BLaER1 (cell line): Measurements from ENCODE around the gene PTPRG.
"Not testable (repeated sequence)": the region's sequence is repeated elsewhere in the genome, so short reads cannot be mapped to it uniquely, and the experiment has no call there.

ENCODE experiments used
- H3K27ac ChIP-seq: shearing (Covaris generic); formaldehyde crosslinking; 2 replicates; pipeline ENCODE4 v1.8.1; 2022
- H3K27me3 ChIP-seq: shearing (Covaris generic); formaldehyde crosslinking; 2 replicates; pipeline ENCODE4 v1.8.1; 2022
- H3K36me3 ChIP-seq: shearing (Covaris generic); formaldehyde crosslinking; 2 replicates; pipeline ENCODE4 v1.8.1; 2022
- H3K4me1 ChIP-seq: shearing (Covaris generic); formaldehyde crosslinking; 2 replicates; pipeline ENCODE4 v1.8.1; 2022
- H3K4me2 ChIP-seq: shearing (Covaris generic); formaldehyde crosslinking; 2 replicates; pipeline ENCODE4 v1.8.1; 2022
- H3K4me3 ChIP-seq: shearing (Covaris generic); formaldehyde crosslinking; 2 replicates; pipeline ENCODE4 v1.8.1; 2022
- H3K9ac ChIP-seq: shearing (Covaris generic); formaldehyde crosslinking; 2 replicates; pipeline ENCODE4 v1.8.1; 2022
- H3K9me3 ChIP-seq: shearing (Covaris generic); formaldehyde crosslinking; 2 replicates; pipeline ENCODE4 v1.8.1; 2022
- H4K20me1 ChIP-seq: shearing (Covaris generic); formaldehyde crosslinking; 2 replicates; pipeline ENCODE4 v1.8.1; 2022
- Cebpa-rat ChIP-seq: shearing (Covaris generic); IDR thresholded peaks from 2 replicates; pipeline ENCODE4 v1.8.1; 2022

The PTPRG gene

GRCh38 chr3:62024882-62025281 is 463.5 kb downstream of the PTPRG start:
- Histone ChIP-seq H3K27ac (no peak overlapping the region), H3K4me2 (no peak overlapping the region), H3K27me3 (no peaks in the 10 kb centered on the region), H3K4me3 (no peak overlapping the region), H3K4me1 (no peaks in the 10 kb centered on the region), H3K9ac (no peak overlapping the region), H3K36me3 (no peaks in the 10 kb centered on the region), H4K20me1 (no peaks in the 10 kb centered on the region), H3K9me3 (no peaks in the 10 kb centered on the region)
- TF ChIP-seq Cebpa-rat = no peak

- no peak overlapping the region for H3K4me3 ChIP-seq
- no peak overlapping the region for H3K9ac ChIP-seq
- no peak overlapping the region for H3K27ac ChIP-seq
- H3K4me2 ChIP-seq = no peak overlapping the region
- H3K27me3 ChIP-seq = no peaks in the 10 kb centered on the region
- H3K36me3 ChIP-seq = no peaks in the 10 kb centered on the region
- H3K4me1 ChIP-seq = no peaks in the 10 kb centered on the region
- no peaks in the 10 kb centered on the region for H4K20me1 ChIP-seq
- no peak for TF ChIP-seq Cebpa-rat
- H3K9me3 ChIP-seq = no peaks in the 10 kb centered on the region
These were observed 464.5 kb downstream of the PTPRG start for GRCh38 chr3:62025913-62026312.

- no peak for TF ChIP-seq Cebpa-rat
These were observed 465.9 kb downstream of the PTPRG start for GRCh38 chr3:62027241-62027640.

GRCh38 chr3:62027796-62028195 is 466.4 kb downstream of the PTPRG start:
- no peak overlapping the region for H3K9ac ChIP-seq
- H3K4me1 ChIP-seq = no peaks in the 10 kb centered on the region
- no peaks in the 10 kb centered on the region for H3K27me3 ChIP-seq
- H3K9me3 ChIP-seq = no peaks in the 10 kb centered on the region
- no peak for TF ChIP-seq Cebpa-rat
- H3K27ac ChIP-seq = no peak overlapping the region
- no peak overlapping the region for H3K4me2 ChIP-seq
- no peaks in the 10 kb centered on the region for H3K36me3 ChIP-seq
- H4K20me1 ChIP-seq = no peaks in the 10 kb centered on the region
- H3K4me3 ChIP-seq = no peak overlapping the region

More at GRCh38 chr3:62027241-62027640, 465.9 kb downstream of the PTPRG start:
- no peak overlapping the region for H3K4me2 ChIP-seq
- no peaks in the 10 kb centered on the region for H3K4me1 ChIP-seq
- no peaks in the 10 kb centered on the region for H3K36me3 ChIP-seq
- no peak overlapping the region for H3K4me3 ChIP-seq
- no peak overlapping the region for H3K9ac ChIP-seq
- no peaks in the 10 kb centered on the region for H3K9me3 ChIP-seq
- H4K20me1 ChIP-seq = no peaks in the 10 kb centered on the region
- H3K27me3 ChIP-seq = no peaks in the 10 kb centered on the region
- no peak overlapping the region for H3K27ac ChIP-seq

GRCh38 chr3:62028236-62028635 is 466.9 kb downstream of the PTPRG start:
- Histone ChIP-seq H3K4me2 (no peak overlapping the region), H3K9me3 (no peaks in the 10 kb centered on the region), H3K4me1 (no peaks in the 10 kb centered on the region), H3K27me3 (no peaks in the 10 kb centered on the region), H3K4me3 (no peak overlapping the region), H3K27ac (no peak overlapping the region), H4K20me1 (no peaks in the 10 kb centered on the region), H3K36me3 (no peaks in the 10 kb centered on the region), H3K9ac (no peak overlapping the region)
- TF ChIP-seq Cebpa-rat = no peak

- Histone ChIP-seq H3K27me3 (no peaks in the 10 kb centered on the region), H3K27ac (no peak overlapping the region), H4K20me1 (no peaks in the 10 kb centered on the region), H3K9me3 (no peaks in the 10 kb centered on the region), H3K36me3 (no peaks in the 10 kb centered on the region), H3K9ac (no peak overlapping the region), H3K4me2 (no peak overlapping the region), H3K4me3 (no peak overlapping the region), H3K4me1 (no peaks in the 10 kb centered on the region)
- TF ChIP-seq Cebpa-rat = no peak
These were observed 471.4 kb downstream of the PTPRG start for GRCh38 chr3:62032738-62033137.

GRCh38 chr3:62035402-62036057 is 474.2 kb downstream of the PTPRG start:
- TF ChIP-seq Cebpa-rat = no peak
- Histone ChIP-seq H3K9ac (no peak overlapping the region), H3K4me2 (no peak overlapping the region), H3K36me3 (no peaks in the 10 kb centered on the region), H3K4me1 (no peaks in the 10 kb centered on the region), H3K9me3 (no peaks in the 10 kb centered on the region), H3K27me3 (no peaks in the 10 kb centered on the region), H4K20me1 (no peaks in the 10 kb centered on the region), H3K4me3 (no peak overlapping the region), H3K27ac (no peak overlapping the region)

GRCh38 chr3:62036726-62037125 is 475.4 kb downstream of the PTPRG start:
- Histone ChIP-seq H4K20me1 (no peaks in the 10 kb centered on the region), H3K27me3 (no peaks in the 10 kb centered on the region), H3K27ac (no peak overlapping the region), H3K4me1 (no peaks in the 10 kb centered on the region), H3K9ac (no peak overlapping the region), H3K36me3 (no peaks in the 10 kb centered on the region), H3K4me3 (no peak overlapping the region), H3K4me2 (no peak overlapping the region), H3K9me3 (no peaks in the 10 kb centered on the region)
- no peak for TF ChIP-seq Cebpa-rat

GRCh38 chr3:62038798-62039197 is 477.4 kb downstream of the PTPRG start:
- not testable (repeated sequence) for H3K27me3 ChIP-seq, H3K4me1 ChIP-seq, H3K27ac ChIP-seq, H3K9me3 ChIP-seq, H3K36me3 ChIP-seq, H3K4me2 ChIP-seq, H3K9ac ChIP-seq, H4K20me1 ChIP-seq, H3K4me3 ChIP-seq

- no peak for TF ChIP-seq Cebpa-rat
- H3K27ac ChIP-seq = no peak overlapping the region
- no peak overlapping the region for H3K4me2 ChIP-seq
These were observed 478.2 kb downstream of the PTPRG start for GRCh38 chr3:62039586-62039985.

GRCh38 chr3:62041681-62042080 is 480.3 kb downstream of the PTPRG start:
- Histone ChIP-seq H3K4me2 (no peak overlapping the region), H3K36me3 (no peaks in the 10 kb centered on the region), H3K4me3 (no peak overlapping the region), H3K9me3 (no peaks in the 10 kb centered on the region), H3K9ac (no peak overlapping the region), H3K27ac (no peak overlapping the region), H3K4me1 (no peaks in the 10 kb centered on the region), H3K27me3 (no peaks in the 10 kb centered on the region), H4K20me1 (no peaks in the 10 kb centered on the region)
- no peak for TF ChIP-seq Cebpa-rat

More at GRCh38 chr3:62039586-62039985, 478.2 kb downstream of the PTPRG start:
- H3K9me3 ChIP-seq = no peaks in the 10 kb centered on the region
- H3K4me1 ChIP-seq = no peaks in the 10 kb centered on the region
- no peaks in the 10 kb centered on the region for H4K20me1 ChIP-seq
- H3K27me3 ChIP-seq = no peaks in the 10 kb centered on the region
- H3K36me3 ChIP-seq = no peaks in the 10 kb centered on the region
- no peak overlapping the region for H3K4me3 ChIP-seq
- H3K9ac ChIP-seq = no peak overlapping the region
